Sigmoid colon (tissue), 3 donors: ENCODE data around the gene SNRNP48.

ENCODE experiments used
- CTCF ChIP-seq, 4 experiments: fragments of 450-650 bp in 3 of 4; fragments of 200-600 bp in 1 of 4; IDR thresholded peaks; one replicate each; pipeline ENCODE4 v1.5.1; 2016 to 2019; ENCODE audit warnings: antibody characterized with exemption in 4 of 4, mild to moderate bottlenecking in 3 of 4, moderate library complexity in 2 of 4
- POLR2A ChIP-seq, 2 donors: fragments of 450-650 bp; IDR thresholded peaks; one replicate each; pipeline ENCODE4 v1.6.1; 2016; ENCODE audit warnings: antibody characterized with exemption in 2 of 2, mild to moderate bottlenecking in 2 of 2, moderate library complexity in 2 of 2

GRCh38 chr6:7574500-7574899 is 15.5 kb upstream of the SNRNP48 start:
- TF ChIP-seq CTCF (IDR thresholded peaks at IDR 0.05), result no peak
- no peak for TF ChIP-seq POLR2A (IDR thresholded peaks at IDR 0.05)
